Neural crest cell (in vitro differentiated cells): ENCODE results near the gene ASAP3. TPM values are rescaled to one million over a fixed set of nuclear protein-coding genes. Genes with fewer than 3 reads are reported as not detected.
"Not testable (repeated sequence)": the region's sequence is repeated elsewhere in the genome, so short reads cannot be mapped to it uniquely, and the experiment has no call there.

Experiments used
- DNase-seq: peaks from one replicate; pipeline ENCODE4 v3.0.0; 2021; ENCODE audit warnings: low read depth, mixed read lengths, low spot score
- H3K27ac Mint-ChIP-seq: one replicate; pipeline ENCODE4 v1.8.0; 2021; ENCODE audit warnings: mild to moderate bottlenecking, mixed read lengths; ENCODE audit not compliant: unreplicated experiment
- H3K27me3 Mint-ChIP-seq: 2 replicates; pipeline ENCODE4 v1.8.0; 2021; ENCODE audit warnings: low read depth, mild to moderate bottlenecking, mixed read lengths
- H3K36me3 Mint-ChIP-seq: 2 replicates; pipeline ENCODE4 v1.8.0; 2021; ENCODE audit warnings: low read depth, mild to moderate bottlenecking, mixed read lengths
- H3K4me1 Mint-ChIP-seq: 2 replicates; pipeline ENCODE4 v1.8.0; 2021; ENCODE audit warnings: mixed read lengths
- H3K4me3 Mint-ChIP-seq: one replicate; pipeline ENCODE4 v1.8.0; 2021; ENCODE audit warnings: mild to moderate bottlenecking, mixed read lengths
- H3K9me3 Mint-ChIP-seq: 2 replicates; pipeline ENCODE4 v1.8.0; 2021; ENCODE audit warnings: mixed read lengths
- total RNA-seq: library from RNA; stranded (reverse); gene quantifications from 2 replicates; pipeline ENCODE4 v1.2.1, GENCODE V29; 2021
- TF ChIP-seq, protein P1 (sequence below): fragments of 200-600 bp; sonication (generic); conservative IDR thresholded peaks from 2 replicates; pipeline ENCODE4 v1.5.0; 2021; ENCODE audit warnings: antibody characterized with exemption, mild to moderate bottlenecking

ASAP3 gene
- total RNA-seq, 1 donor from 2014 or later = 45.8 TPM

DNA sequence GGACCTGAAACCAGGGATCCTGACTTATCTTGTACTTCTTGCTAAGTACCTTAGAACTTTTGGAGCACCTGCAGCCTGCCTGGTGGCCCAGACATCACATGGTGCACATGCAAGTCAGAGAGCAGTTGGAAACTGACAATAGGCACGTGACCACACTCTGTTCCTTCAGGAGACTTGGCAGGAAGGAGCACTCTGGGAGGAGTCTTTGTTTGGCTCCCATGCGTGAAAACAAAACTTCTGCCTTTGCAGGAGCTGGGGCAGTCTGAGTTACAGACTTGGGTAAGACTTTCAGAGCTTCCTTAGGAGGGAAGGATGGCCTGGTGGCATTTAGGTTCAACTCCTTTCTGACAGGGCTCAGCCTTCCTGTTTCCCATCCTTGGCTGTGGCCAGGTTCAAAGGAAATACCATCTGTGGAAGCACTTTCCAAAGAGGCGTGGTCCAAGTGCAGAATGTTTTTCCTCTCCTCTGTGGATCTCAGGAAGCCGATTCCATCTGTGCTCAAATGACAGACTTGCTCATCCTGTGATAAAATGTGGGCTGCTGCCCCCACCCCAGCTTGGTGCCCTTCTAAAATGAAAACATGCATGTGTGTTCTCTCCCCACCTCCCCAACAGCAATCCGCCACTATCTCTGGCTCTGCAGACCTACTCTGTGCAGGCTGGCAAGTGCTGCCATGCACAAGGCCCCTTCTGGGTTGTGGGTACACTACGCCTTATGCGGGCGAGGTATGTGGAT is 100.2 kb downstream of the ASAP3 start:
- Mint-ChIP-seq H3K4me3 (no peak overlapping the region), H3K36me3 (no peaks in the 10 kb centered on the region), H3K9me3 (peaks cover 6% of the 10 kb centered on the region), H3K27me3 (peaks cover 2% of the 10 kb centered on the region), H3K4me1 (peaks cover 7% of the 10 kb centered on the region), H3K27ac (no peak overlapping the region)
- TF ChIP-seq, protein P1, sequence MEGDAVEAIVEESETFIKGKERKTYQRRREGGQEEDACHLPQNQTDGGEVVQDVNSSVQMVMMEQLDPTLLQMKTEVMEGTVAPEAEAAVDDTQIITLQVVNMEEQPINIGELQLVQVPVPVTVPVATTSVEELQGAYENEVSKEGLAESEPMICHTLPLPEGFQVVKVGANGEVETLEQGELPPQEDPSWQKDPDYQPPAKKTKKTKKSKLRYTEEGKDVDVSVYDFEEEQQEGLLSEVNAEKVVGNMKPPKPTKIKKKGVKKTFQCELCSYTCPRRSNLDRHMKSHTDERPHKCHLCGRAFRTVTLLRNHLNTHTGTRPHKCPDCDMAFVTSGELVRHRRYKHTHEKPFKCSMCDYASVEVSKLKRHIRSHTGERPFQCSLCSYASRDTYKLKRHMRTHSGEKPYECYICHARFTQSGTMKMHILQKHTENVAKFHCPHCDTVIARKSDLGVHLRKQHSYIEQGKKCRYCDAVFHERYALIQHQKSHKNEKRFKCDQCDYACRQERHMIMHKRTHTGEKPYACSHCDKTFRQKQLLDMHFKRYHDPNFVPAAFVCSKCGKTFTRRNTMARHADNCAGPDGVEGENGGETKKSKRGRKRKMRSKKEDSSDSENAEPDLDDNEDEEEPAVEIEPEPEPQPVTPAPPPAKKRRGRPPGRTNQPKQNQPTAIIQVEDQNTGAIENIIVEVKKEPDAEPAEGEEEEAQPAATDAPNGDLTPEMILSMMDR = no peak
- no peak for DNase-seq

DNA sequence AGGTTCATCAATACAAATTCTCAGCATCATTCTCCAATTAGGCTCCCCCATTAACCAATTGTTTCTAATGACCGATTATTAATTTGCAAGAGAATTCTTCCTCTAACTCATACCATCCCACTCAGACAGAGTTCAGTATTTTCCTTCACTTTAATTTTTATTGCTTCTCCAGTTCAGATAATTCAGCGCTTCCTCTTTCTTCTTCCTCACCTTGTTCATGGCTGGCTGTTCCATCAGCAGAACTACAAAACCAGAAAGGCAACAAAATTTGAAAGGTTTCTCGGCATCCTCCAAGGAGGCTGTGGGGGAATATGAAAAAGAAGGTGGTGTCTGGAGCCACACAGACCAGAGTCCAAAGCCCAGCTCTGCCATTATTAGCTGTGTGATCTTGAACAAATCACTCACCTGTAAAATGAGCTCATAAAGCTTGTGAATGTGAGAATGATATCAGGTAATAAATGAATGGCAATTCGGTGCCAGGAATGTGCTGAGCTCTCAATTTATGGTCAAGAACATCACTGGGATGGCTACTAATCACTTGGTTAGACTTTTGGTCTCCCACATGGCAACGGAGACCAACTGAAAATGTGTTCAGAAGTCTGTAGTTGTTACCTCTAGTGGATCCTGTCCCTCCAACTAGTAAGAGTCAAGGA is 102.6 kb downstream of the ASAP3 start:
- no peak for DNase-seq
- Mint-ChIP-seq H3K27ac (no peak overlapping the region), H3K27me3 (no peaks in the 10 kb centered on the region), H3K36me3 (no peaks in the 10 kb centered on the region), H3K4me3 (no peak overlapping the region), H3K9me3 (peaks cover 6% of the 10 kb centered on the region), H3K4me1 (peaks cover 12% of the 10 kb centered on the region)
- TF ChIP-seq, protein P1 = no peak

DNA sequence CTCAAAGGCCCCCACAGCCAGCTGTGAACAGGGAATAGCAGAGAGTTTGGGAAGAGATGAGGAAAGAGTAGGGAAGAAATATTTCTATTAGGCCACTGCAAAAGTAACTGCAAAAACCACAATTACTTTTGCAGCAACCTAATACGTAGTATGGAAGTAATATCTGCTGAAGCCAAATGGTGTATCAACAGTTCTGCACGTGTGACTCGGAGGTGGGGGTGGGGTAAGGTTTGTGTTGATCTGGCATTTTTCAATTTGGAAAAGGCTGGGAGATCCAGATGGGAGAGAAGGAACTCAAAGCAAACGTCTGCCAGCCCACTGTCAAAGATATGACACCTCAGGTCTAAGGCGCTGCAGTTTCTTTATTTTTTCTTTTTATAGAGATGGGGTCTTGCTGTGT is 103.3 kb downstream of the ASAP3 start:
- no peak overlapping the region for H3K4me3 Mint-ChIP-seq
- TF ChIP-seq, protein P1 = no peak
- H3K9me3 Mint-ChIP-seq = peaks cover 6% of the 10 kb centered on the region
- no peaks in the 10 kb centered on the region for H3K27me3 Mint-ChIP-seq
- no peak for DNase-seq
- H3K4me1 Mint-ChIP-seq = peaks cover 12% of the 10 kb centered on the region
- no peak overlapping the region for H3K27ac Mint-ChIP-seq
- H3K36me3 Mint-ChIP-seq = no peaks in the 10 kb centered on the region

DNA sequence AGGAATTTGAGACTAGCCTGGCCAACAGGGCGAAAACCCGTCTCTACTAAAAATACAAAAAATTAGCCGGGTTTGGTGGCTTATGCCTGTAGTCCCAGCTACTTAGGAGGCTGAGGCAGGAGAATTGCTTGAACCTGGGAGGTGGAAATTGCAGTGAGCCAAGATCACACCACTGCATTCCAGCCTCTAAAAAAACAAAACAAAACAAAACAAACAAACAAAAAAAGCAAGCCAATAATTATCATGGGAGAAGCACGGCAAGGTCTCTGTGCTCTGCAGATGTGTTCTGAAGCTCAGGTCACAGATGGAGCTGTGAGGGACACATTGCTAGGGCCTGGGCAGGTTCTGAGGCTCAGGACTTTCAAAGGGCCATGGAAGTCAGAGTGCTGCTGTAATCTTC is 103.7 kb downstream of the ASAP3 start:
- H3K27me3 Mint-ChIP-seq, DNase-seq, H3K9me3 Mint-ChIP-seq, H3K27ac Mint-ChIP-seq, H3K36me3 Mint-ChIP-seq, H3K4me3 Mint-ChIP-seq: not testable (repeated sequence)
- H3K4me1 Mint-ChIP-seq = peaks cover 12% of the 10 kb centered on the region

Other genes with a start within 250 kb of the ASAP3 start
- gene HNRNPR, start 139.9 kb downstream of the ASAP3 start, total RNA-seq = 293 and 305 TPM in 2 replicates
- 9.2 and 10.0 TPM in 2 replicates for gene ZNF436, start 114.3 kb downstream of the ASAP3 start, total RNA-seq
- gene TCEA3, start 59.4 kb downstream of the ASAP3 start, total RNA-seq = 1.2 and 1.5 TPM in 2 replicates
- gene E2F2, start 47.1 kb upstream of the ASAP3 start, total RNA-seq = 23.5 and 23.7 TPM in 2 replicates
- 36.2 and 40.9 TPM in 2 replicates for gene ID3, start 75.3 kb upstream of the ASAP3 start, total RNA-seq
- gene RPL11, start 207.6 kb upstream of the ASAP3 start, total RNA-seq = 1,184 and 1,252 TPM in 2 replicates